Mucosa of descending colon (tissue), 3 donors: Measurements from ENCODE around the gene PRCC. TPM values are rescaled to one million over a fixed set of nuclear protein-coding genes. Genes with fewer than 3 reads are reported as not detected.

ENCODE experiments used
- ATAC-seq: fragments of 200-7000 bp; cut with Tn5 transposase; one replicate; pipeline ENCODE4 v1.9.1; 2020; ENCODE audit warnings: mild to moderate bottlenecking, moderate library complexity
- DNase-seq, 3 donors: peaks; one replicate each; pipeline ENCODE4 v3.0.0-alpha.2; 2020
- H3K36me3 ChIP-seq: fragments of 200-600 bp; one replicate; pipeline ENCODE4 v1.8.0; 2021; ENCODE audit warnings: low read depth, mild to moderate bottlenecking
- H3K4me1 ChIP-seq: fragments of 200-600 bp; one replicate; pipeline ENCODE4 v1.8.0; 2021; ENCODE audit warnings: low read depth, mild to moderate bottlenecking
- H3K4me3 ChIP-seq: fragments of 200-600 bp; one replicate; pipeline ENCODE4 v1.8.0; 2021; ENCODE audit warnings: mild to moderate bottlenecking
- H3K9me3 ChIP-seq: fragments of 200-600 bp; one replicate; pipeline ENCODE4 v1.8.0; 2021; ENCODE audit warnings: mild to moderate bottlenecking
- CTCF ChIP-seq: fragments of 200-600 bp; IDR thresholded peaks from one replicate; pipeline ENCODE4 v1.8.0; 2022; ENCODE audit warnings: antibody characterized with exemption, mild to moderate bottlenecking
- intact Hi-C, 2 donors: fragments of 100-400 bp; cut with DNase I in 1 of 2; cut with micrococcal nuclease in 1 of 2; formaldehyde crosslinking; loops; one replicate each; pipeline versions ENCODE4 v1.11.0 to v1.11.1; 2022; cut with DNase I, micrococcal nuclease
- total RNA-seq, 3 donors: library from RNA; stranded (reverse); fragmentation: NEBNext Ultra II Directional in 2 of 3; extraction: Animal tissue kit (Norgen Biotek cat#: 25700) in 2 of 3; gene quantifications; one replicate each; pipeline versions ENCODE4 v1.2.1 to v1.2.4, GENCODE V29; 2021 to 2023
- donor health status: DM: no; HTN: no; CAD: no; lungs with moderate emphysema.
- donor health status: DM: no; HTN: no; CAD: no.
- donor health status: DM: no; HTN: yes; CAD: no.

The PRCC gene
- total RNA-seq, 3 donors from 2014 or later = 55.0 to 66.1 (median 59.2) TPM

- DNase-seq = no peak
- intact Hi-C loops = no loop called here
- no peak overlapping the region for H3K4me3 ChIP-seq
- H3K4me1 ChIP-seq = no peaks in the 10 kb centered on the region
- no peaks in the 10 kb centered on the region for H3K36me3 ChIP-seq
- no peak for TF ChIP-seq CTCF
- no peaks in the 10 kb centered on the region for H3K9me3 ChIP-seq
- ATAC-seq = no peak
Measured at GRCh38 chr1:156822680-156823079, 55.3 kb downstream of the PRCC start.

GRCh38 chr1:156823210-156823790 lies 56.0 kb downstream of the PRCC start:
- intact Hi-C loops = no loop called here
- ATAC-seq (no peak), DNase-seq (no peak)
- Histone ChIP-seq H3K4me3 (no peak overlapping the region), H3K9me3 (no peaks in the 10 kb centered on the region), H3K36me3 (no peaks in the 10 kb centered on the region), H3K4me1 (no peaks in the 10 kb centered on the region)
- TF ChIP-seq CTCF = no peak

- Histone ChIP-seq H3K4me3 (no peak overlapping the region), H3K4me1 (no peaks in the 10 kb centered on the region), H3K36me3 (no peaks in the 10 kb centered on the region), H3K9me3 (no peaks in the 10 kb centered on the region)
- DNase-seq (no peak), ATAC-seq (no peak)
- intact Hi-C loops = no loop called here
- no peak for TF ChIP-seq CTCF
Measured at GRCh38 chr1:156826630-156827029, 59.3 kb downstream of the PRCC start.

GRCh38 chr1:156828400-156829124 lies 61.2 kb downstream of the PRCC start:
- Histone ChIP-seq H3K9me3 (no peaks in the 10 kb centered on the region), H3K4me1 (no peaks in the 10 kb centered on the region), H3K4me3 (no peak overlapping the region), H3K36me3 (no peaks in the 10 kb centered on the region)
- ATAC-seq (no peak), DNase-seq (no peak)
- intact Hi-C loops = no loop called here
- TF ChIP-seq CTCF = no peak

GRCh38 chr1:156832434-156832833 lies 65.1 kb downstream of the PRCC start:
- H3K4me3 ChIP-seq = no peak overlapping the region
- no peaks in the 10 kb centered on the region for H3K9me3 ChIP-seq
- no peaks in the 10 kb centered on the region for H3K4me1 ChIP-seq
- intact Hi-C loops = no loop called here
- DNase-seq (no peak), ATAC-seq (no peak)
- no peak for TF ChIP-seq CTCF
- no peaks in the 10 kb centered on the region for H3K36me3 ChIP-seq
